HepG2 (cell line): Measurements from ENCODE around the gene DPEP3. TPM values are rescaled to one million over a fixed set of nuclear protein-coding genes. Genes with fewer than 3 reads are reported as not detected.

Experiments used
- ARNT2 ChIP-seq: sonication (generic); formaldehyde crosslinking; IDR thresholded peaks from 2 replicates; pipeline ENCODE4 v1.8.0; 2022; ENCODE audit warnings: mild to moderate bottlenecking, low read depth, missing genetic modification reagents, moderate library complexity
- ERF ChIP-seq: IDR thresholded peaks from 2 replicates; pipeline ENCODE4 v1.6.1; 2018; ENCODE audit warnings: missing biosample characterization, missing genetic modification reagents
- ETV5 ChIP-seq: IDR thresholded peaks from 2 replicates; pipeline ENCODE4 v1.6.1; 2018; ENCODE audit warnings: missing biosample characterization, missing genetic modification reagents, inconsistent platforms, borderline replicate concordance
- KLF15 ChIP-seq: sonication (generic); formaldehyde crosslinking; IDR thresholded peaks from 2 replicates; pipeline ENCODE4 v1.8.1; 2023; ENCODE audit warnings: borderline replicate concordance, mild to moderate bottlenecking, inconsistent platforms, missing genetic modification reagents, mixed read lengths
- NCOA5 ChIP-seq: sonication (generic); formaldehyde crosslinking; IDR thresholded peaks from 2 replicates; pipeline ENCODE4 v1.4.0; 2020; ENCODE audit warnings: missing genetic modification reagents
- SNAI1 ChIP-seq: sonication (generic); formaldehyde crosslinking; IDR thresholded peaks from 2 replicates; pipeline ENCODE4 v1.5.0; 2020; ENCODE audit warnings: mild to moderate bottlenecking, missing genetic modification reagents, borderline replicate concordance
- TOPORS ChIP-seq: sonication (generic); formaldehyde crosslinking; IDR thresholded peaks from 2 replicates; pipeline ENCODE4 v1.8.0; 2023; ENCODE audit warnings: mild to moderate bottlenecking, missing genetic modification reagents
- ZFAT ChIP-seq: sonication (generic); formaldehyde crosslinking; conservative IDR thresholded peaks from 2 replicates; pipeline ENCODE4 v1.8.1; 2023; ENCODE audit warnings: missing genetic modification reagents, inconsistent platforms
- ZKSCAN8 ChIP-seq: IDR thresholded peaks from 2 replicates; pipeline ENCODE4 v1.6.1; 2016; ENCODE audit warnings: borderline replicate concordance, missing genetic modification reagents, missing compliant biosample characterization
- ZNF235 ChIP-seq: sonication (generic); formaldehyde crosslinking; IDR thresholded peaks from 2 replicates; pipeline ENCODE4 v1.8.1; 2023; ENCODE audit warnings: mild to moderate bottlenecking, missing genetic modification reagents, borderline replicate concordance
- ZNF678 ChIP-seq: sonication (generic); formaldehyde crosslinking; IDR thresholded peaks from 2 replicates; pipeline ENCODE4 v1.4.0; 2020; ENCODE audit warnings: mild to moderate bottlenecking, missing genetic modification reagents
- ZNF790 ChIP-seq: sonication (generic); formaldehyde crosslinking; IDR thresholded peaks from 2 replicates; pipeline ENCODE4 v1.8.0; 2022; ENCODE audit warnings: missing genetic modification reagents, mild to moderate bottlenecking, borderline replicate concordance
- polyA plus RNA-seq, 8 experiments: library from polyadenylated mRNA; depleted of rRNA in 3 of 8; stranded (reverse) in 7 of 8; unstranded in 1 of 8; fragments of >200 nt; fragmentation: Illumina TruSeq in 4 of 8; extraction: Trizol in 4 of 8; gene quantifications; 2 replicates each; pipeline versions ENCODE4 v1.2.1 to v1.2.3, GENCODE V29; 2011 to 2016; ENCODE audit warnings: low read depth in 4 of 8, missing spikeins in 1 of 8, mixed read lengths in 1 of 8; ENCODE audit not compliant: insufficient read depth in 1 of 8
- total RNA-seq, 5 experiments: library from RNA; depleted of rRNA; stranded (reverse); fragments of >200 nt; fragmentation: Illumina TruSeq; extraction: Trizol; gene quantifications; 2 replicates each; pipeline ENCODE4 v1.2.3, GENCODE V29; 2016; ENCODE audit warnings: low read depth in 1 of 5
- TF ChIP-seq, protein P1 (sequence below): sonication (generic); formaldehyde crosslinking; IDR thresholded peaks from 2 replicates; pipeline ENCODE4 v1.4.0; 2020; ENCODE audit warnings: missing genetic modification reagents
- TF ChIP-seq, protein P2 (sequence below): sonication (generic); formaldehyde crosslinking; IDR thresholded peaks from 2 replicates; pipeline ENCODE4 v1.5.0; 2020; ENCODE audit warnings: missing genetic modification reagents, mild to moderate bottlenecking, borderline replicate concordance
- TF ChIP-seq, protein P3 (sequence below): sonication (generic); formaldehyde crosslinking; conservative IDR thresholded peaks from 2 replicates; pipeline ENCODE4 v1.4.0; 2020; ENCODE audit warnings: missing genetic modification reagents
- TF ChIP-seq, protein P4 (sequence below): sonication (generic); formaldehyde crosslinking; IDR thresholded peaks from 2 replicates; pipeline ENCODE4 v1.5.0; 2020; ENCODE audit warnings: mild to moderate bottlenecking, missing genetic modification reagents, borderline replicate concordance

Gene DPEP3
- total and polyA plus RNA-seq, 2 of the 13 experiments (the other 11 are each of a cell fraction or from before 2014, with no cell fraction given), result not detected

DNA sequence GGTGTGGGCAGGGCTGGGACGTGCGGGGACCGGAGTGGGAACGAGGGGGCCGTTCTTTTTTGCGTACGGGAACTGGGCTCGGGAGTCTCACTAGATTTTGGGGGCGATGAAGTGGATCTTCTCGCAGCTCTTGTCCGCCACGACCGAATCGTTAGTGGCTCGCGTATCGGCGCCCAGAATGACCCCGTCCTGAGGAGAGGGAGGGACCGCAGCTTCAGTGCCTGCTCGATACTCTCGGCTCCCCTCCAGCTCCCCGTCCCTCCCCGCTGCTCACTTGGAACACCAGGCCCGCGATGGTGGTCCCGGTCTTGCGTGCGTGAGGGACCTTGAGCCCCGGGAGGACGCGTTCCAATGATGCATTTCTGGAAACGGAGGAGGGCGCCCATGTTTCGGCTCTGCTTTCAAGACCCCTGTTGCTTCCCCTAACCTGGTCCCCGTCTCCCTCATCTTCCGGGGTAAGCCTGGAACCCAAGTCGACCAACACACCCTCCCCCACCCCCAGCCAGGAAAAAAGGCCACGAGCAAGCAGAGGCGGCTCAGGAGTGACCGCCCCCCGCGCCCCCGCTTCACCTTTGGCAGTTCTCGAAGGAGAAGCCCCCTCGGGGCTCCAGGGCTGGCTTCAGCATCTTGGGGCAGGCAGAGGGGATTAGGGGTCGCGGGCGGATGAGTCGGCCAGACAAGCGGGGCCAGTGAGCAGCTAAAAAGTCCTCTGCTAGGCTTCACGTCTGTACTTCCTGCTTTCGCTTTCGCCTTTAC is 44.0 kb downstream of the DPEP3 start, which contains the start of gene PSMB10 (continued):
- TF ChIP-seq, protein P1, sequence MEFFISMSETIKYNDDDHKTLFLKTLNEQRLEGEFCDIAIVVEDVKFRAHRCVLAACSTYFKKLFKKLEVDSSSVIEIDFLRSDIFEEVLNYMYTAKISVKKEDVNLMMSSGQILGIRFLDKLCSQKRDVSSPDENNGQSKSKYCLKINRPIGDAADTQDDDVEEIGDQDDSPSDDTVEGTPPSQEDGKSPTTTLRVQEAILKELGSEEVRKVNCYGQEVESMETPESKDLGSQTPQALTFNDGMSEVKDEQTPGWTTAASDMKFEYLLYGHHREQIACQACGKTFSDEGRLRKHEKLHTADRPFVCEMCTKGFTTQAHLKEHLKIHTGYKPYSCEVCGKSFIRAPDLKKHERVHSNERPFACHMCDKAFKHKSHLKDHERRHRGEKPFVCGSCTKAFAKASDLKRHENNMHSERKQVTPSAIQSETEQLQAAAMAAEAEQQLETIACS (CRISPR knock-in tag), result no peak
- TF ChIP-seq SNAI1 (0 out of 2 replicates have a peak, but pooled peaks have one; percentile 17), TOPORS (no peak), NCOA5 (no peak; the same call in 1 of the 2 replicates), ERF (CRISPR knock-in tag) (no peak), ETV5 (CRISPR knock-in tag) (no peak), ZNF678 (CRISPR knock-in tag) (no peak), ZNF790 (CRISPR knock-in tag) (no peak), KLF15 (CRISPR knock-in tag) (no peak), ARNT2 (CRISPR knock-in tag) (0 out of 2 replicates have a peak, but pooled peaks have one; percentile 13), ZKSCAN8 (no peak), ZNF235 (CRISPR knock-in tag) (no peak; the same call in 1 of the 2 replicates), ZFAT (no peak)
- TF ChIP-seq, protein P2, sequence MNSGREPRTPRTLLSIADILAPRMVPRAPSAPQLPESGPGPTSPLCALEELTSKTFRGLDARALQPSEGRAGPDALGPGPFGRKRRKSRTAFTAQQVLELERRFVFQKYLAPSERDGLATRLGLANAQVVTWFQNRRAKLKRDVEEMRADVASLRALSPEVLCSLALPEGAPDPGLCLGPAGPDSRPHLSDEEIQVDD, result no peak
- TF ChIP-seq, protein P3, sequence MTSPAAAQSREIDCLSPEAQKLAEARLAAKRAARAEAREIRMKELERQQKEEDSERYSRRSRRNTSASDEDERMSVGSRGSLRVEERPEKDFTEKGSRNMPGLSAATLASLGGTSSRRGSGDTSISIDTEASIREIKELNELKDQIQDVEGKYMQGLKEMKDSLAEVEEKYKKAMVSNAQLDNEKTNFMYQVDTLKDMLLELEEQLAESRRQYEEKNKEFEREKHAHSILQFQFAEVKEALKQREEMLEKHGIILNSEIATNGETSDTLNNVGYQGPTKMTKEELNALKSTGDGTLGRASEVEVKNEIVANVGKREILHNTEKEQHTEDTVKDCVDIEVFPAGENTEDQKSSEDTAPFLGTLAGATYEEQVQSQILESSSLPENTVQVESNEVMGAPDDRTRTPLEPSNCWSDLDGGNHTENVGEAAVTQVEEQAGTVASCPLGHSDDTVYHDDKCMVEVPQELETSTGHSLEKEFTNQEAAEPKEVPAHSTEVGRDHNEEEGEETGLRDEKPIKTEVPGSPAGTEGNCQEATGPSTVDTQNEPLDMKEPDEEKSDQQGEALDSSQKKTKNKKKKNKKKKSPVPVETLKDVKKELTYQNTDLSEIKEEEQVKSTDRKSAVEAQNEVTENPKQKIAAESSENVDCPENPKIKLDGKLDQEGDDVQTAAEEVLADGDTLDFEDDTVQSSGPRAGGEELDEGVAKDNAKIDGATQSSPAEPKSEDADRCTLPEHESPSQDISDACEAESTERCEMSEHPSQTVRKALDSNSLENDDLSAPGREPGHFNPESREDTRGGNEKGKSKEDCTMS (CRISPR knock-in tag), result no peak
- TF ChIP-seq, protein P4, sequence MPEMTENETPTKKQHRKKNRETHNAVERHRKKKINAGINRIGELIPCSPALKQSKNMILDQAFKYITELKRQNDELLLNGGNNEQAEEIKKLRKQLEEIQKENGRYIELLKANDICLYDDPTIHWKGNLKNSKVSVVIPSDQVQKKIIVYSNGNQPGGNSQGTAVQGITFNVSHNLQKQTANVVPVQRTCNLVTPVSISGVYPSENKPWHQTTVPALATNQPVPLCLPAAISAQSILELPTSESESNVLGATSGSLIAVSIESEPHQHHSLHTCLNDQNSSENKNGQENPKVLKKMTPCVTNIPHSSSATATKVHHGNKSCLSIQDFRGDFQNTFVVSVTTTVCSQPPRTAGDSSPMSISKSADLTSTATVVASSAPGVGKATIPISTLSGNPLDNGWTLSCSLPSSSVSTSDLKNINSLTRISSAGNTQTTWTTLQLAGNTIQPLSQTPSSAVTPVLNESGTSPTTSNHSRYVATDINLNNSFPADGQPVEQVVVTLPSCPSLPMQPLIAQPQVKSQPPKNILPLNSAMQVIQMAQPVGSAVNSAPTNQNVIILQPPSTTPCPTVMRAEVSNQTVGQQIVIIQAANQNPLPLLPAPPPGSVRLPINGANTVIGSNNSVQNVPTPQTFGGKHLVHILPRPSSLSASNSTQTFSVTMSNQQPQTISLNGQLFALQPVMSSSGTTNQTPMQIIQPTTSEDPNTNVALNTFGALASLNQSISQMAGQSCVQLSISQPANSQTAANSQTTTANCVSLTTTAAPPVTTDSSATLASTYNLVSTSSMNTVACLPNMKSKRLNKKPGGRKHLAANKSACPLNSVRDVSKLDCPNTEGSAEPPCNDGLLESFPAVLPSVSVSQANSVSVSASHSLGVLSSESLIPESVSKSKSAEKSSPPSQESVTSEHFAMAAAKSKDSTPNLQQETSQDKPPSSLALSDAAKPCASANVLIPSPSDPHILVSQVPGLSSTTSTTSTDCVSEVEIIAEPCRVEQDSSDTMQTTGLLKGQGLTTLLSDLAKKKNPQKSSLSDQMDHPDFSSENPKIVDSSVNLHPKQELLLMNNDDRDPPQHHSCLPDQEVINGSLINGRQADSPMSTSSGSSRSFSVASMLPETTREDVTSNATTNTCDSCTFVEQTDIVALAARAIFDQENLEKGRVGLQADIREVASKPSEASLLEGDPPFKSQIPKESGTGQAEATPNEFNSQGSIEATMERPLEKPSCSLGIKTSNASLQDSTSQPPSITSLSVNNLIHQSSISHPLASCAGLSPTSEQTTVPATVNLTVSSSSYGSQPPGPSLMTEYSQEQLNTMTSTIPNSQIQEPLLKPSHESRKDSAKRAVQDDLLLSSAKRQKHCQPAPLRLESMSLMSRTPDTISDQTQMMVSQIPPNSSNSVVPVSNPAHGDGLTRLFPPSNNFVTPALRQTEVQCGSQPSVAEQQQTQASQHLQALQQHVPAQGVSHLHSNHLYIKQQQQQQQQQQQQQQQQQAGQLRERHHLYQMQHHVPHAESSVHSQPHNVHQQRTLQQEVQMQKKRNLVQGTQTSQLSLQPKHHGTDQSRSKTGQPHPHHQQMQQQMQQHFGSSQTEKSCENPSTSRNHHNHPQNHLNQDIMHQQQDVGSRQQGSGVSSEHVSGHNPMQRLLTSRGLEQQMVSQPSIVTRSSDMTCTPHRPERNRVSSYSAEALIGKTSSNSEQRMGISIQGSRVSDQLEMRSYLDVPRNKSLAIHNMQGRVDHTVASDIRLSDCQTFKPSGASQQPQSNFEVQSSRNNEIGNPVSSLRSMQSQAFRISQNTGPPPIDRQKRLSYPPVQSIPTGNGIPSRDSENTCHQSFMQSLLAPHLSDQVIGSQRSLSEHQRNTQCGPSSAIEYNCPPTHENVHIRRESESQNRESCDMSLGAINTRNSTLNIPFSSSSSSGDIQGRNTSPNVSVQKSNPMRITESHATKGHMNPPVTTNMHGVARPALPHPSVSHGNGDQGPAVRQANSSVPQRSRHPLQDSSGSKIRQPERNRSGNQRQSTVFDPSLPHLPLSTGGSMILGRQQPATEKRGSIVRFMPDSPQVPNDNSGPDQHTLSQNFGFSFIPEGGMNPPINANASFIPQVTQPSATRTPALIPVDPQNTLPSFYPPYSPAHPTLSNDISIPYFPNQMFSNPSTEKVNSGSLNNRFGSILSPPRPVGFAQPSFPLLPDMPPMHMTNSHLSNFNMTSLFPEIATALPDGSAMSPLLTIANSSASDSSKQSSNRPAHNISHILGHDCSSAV (CRISPR knock-in tag), result no peak
